Measurements from ENCODE around the gene SPNS3.

SPNS3 gene

DNA sequence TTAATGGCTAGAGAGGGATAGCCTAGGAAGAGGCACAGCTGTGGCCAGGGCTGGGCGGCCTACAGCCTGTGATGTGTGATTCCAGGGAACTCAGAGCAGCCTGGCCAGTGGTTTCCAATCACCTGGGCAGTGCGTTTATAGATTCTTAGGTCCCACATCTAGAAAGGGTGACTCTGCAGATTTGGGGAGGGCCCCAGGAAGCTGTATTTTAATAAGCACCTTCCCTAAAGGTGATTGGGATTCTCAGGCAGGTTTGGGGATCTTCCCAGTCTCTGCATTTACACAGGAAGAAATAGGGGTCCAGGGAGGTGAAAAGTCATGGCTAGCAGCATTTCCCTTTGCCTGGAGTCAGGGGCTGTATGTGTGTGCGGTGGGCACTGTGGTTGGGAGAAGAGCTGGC lies 74.5 kb downstream of the SPNS3 start:
- no peak overlapping the region for H3K4me3 ChIP-seq (ENCODE audit: low read length)
- no peak for DNase-seq (ENCODE audit: low read depth)
- TF ChIP-seq, protein P1, sequence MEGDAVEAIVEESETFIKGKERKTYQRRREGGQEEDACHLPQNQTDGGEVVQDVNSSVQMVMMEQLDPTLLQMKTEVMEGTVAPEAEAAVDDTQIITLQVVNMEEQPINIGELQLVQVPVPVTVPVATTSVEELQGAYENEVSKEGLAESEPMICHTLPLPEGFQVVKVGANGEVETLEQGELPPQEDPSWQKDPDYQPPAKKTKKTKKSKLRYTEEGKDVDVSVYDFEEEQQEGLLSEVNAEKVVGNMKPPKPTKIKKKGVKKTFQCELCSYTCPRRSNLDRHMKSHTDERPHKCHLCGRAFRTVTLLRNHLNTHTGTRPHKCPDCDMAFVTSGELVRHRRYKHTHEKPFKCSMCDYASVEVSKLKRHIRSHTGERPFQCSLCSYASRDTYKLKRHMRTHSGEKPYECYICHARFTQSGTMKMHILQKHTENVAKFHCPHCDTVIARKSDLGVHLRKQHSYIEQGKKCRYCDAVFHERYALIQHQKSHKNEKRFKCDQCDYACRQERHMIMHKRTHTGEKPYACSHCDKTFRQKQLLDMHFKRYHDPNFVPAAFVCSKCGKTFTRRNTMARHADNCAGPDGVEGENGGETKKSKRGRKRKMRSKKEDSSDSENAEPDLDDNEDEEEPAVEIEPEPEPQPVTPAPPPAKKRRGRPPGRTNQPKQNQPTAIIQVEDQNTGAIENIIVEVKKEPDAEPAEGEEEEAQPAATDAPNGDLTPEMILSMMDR (IDR thresholded peaks at IDR 0.05; ENCODE audit: insufficient read depth, low read depth, low read length, missing control alignments) = no peak

DNA sequence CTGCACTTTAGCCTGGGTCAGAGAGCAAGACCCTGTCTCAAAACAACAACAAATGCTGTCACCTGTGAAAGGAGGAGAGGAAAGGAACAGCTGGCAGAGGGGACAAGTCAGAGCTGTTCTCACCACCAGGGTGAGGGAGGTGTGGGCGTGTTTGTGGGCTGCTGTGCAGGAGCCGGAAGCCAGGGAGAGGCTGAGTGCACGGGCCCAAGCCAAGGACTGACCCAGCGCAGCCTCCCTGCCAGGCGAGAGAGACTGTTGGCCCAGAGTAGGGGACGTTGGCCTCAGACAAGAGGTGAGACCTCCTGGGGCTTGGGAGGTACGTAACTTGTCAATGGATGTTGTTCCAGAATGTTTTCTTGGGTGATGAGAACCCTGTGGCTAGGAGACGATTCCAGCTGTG lies 75.7 kb downstream of the SPNS3 start:
- DNase-seq (ENCODE audit: low read depth) = no peak

DNA sequence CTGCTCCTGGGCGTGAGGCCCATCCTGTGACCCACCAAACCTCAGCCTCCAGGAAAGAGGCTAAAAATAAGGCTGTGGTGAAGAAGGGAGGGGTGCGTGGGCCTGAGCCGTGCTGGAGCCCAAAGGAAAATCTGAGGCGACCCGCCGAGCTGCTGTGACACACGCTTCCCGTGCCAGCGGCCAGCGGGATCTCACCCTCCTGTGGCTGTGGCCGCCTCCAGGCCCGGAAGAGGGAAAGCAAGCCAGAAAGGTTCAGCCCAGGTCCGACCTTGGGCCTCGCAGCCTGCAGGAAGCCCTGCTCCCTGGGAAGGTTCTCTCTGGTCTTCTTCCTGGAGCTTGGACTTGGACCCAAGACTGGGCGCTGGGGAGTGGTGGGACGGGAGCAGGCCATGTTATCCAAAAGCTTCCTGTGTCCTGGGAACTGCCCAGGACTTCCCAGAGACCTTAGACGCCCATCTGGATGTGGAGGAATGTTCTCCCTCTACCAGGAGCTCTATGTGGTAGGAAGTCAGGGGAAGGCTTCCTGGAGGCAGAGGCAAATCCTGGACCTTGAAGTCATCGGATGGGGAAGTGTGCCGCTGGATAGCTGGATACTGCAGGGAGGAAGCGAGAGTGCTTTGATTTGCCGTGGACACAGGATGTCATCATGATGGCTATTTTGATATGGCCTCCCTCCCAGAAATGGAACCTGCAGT lies 76.3 kb downstream of the SPNS3 start:
- H3K4me3 ChIP-seq (ENCODE audit: low read length) = no peak overlapping the region
- TF ChIP-seq, protein P1 (IDR thresholded peaks at IDR 0.05; ENCODE audit: insufficient read depth, low read depth, low read length, missing control alignments) = no peak
- DNase-seq (ENCODE audit: low read depth) = no peak

More for the DNA sequence above, 75.7 kb downstream of the SPNS3 start:
- TF ChIP-seq, protein P1 (IDR thresholded peaks at IDR 0.05; ENCODE audit: insufficient read depth, low read depth, low read length, missing control alignments) = no peak
- no peak overlapping the region for H3K4me3 ChIP-seq (ENCODE audit: low read length)

DNA sequence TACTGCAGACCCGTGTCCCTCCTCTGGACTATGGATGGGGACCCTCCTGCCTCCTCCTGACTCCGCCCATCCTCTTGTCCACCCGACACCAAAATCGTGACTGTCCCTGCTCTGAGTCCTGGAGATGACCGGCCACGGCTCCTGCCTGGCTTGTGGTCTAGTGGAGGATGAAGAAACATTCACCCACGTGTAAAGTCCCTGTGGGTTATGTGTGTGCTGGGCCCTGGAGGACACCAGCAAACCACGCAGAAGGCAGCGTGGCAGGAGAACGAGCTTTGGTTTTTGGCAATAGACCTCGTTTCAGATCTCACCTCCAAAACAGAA lies 76.8 kb downstream of the SPNS3 start:
- TF ChIP-seq, protein P1 (IDR thresholded peaks at IDR 0.05; ENCODE audit: insufficient read depth, low read depth, low read length, missing control alignments) = no peak
- DNase-seq (ENCODE audit: low read depth) = no peak
- no peak overlapping the region for H3K4me3 ChIP-seq (ENCODE audit: low read length)

DNA sequence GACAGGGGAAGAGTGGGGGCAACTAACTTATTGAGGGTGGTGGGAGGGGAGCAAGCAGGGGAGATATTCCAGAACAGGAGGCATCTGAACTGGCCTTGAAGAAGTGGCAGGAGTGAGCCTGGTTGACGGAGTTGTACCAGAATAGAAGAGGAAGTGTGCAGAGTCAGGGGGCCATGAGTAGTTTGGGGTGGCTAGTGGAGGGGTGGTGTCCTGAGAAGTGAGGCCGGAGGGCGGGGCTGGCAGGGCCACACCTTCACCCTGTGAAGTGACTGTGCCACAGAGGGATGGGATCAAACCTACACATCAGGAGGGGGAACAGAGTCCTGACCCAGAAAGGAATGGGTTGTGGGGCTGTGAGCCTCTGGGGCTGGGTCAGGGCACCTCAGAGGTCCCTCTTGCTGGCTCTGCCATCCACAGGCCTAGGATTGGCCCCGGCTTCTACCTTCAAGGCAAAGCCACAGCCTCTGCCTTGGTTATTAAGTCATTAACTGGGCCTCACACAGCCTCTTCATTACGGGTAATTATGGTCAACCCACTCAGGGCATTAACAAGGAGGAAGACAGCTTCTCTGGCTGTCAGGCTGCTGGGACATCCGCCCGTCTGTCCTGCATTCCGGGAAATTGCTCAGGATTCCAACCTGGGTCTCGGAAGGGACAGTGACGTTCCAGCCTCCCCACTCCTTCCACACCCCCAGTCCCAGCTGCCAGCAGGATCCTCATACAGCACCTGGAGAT lies 77.6 kb downstream of the SPNS3 start:
- TF ChIP-seq, protein P1 (IDR thresholded peaks at IDR 0.05; ENCODE audit: insufficient read depth, low read depth, low read length, missing control alignments) = no peak
- no peak overlapping the region for H3K4me3 ChIP-seq (ENCODE audit: low read length)
- no peak for DNase-seq (ENCODE audit: low read depth)

DNA sequence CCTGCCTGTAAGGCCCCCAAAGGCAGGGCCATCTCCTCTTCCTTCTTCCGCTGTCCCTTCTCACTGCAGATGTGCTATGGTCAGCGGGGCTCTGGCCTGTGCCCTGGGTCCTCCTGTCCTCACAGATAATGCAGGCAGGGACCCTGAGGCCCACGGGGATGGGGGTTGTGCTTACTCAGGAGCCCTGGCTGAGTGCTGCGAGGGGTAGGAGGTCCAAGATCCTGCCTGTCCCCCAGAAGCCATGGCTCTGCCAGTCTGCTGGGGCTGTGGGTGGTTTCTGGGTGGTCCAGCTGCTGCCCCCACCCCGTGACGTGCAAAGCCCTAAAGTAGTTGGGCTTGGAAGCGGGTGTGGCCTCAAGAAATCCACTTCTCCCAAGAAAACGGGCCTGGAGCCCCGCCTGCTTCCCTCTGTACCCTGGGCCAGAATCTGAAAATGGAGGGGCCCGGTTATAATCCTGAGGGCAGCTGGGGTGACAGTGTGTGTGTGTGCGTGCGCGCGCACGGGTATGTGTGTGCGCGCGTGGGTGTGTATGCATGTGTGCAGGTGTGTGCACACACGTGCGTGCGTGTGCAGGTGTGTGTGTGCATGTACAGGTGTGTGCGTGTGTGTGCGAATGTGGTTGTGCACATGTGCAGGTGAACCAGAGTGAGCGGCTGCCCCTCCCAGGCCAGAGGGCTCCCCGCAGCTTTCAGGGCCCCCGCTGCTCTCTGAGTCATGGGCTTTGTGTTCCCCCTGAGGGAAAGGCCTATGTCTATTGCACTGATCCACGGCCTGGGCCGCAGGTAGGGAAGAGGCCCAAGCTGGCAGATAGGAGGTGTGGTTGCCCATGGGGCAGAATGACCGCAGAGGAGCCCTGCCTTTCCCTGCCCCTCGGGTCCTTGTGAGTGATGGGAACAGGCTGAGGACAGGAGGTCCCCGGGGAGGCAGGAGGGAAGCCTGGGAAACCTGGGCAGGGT lies 78.7 kb downstream of the SPNS3 start:
- no peak overlapping the region for H3K4me3 ChIP-seq (ENCODE audit: low read length)
- TF ChIP-seq, protein P1 (IDR thresholded peaks at IDR 0.05; ENCODE audit: insufficient read depth, low read depth, low read length, missing control alignments) = no peak
- DNase-seq (ENCODE audit: low read depth) = no peak

Data from epithelial cell of esophagus (primary cell).